ENCODE measurements around the gene COL8A1. TPM values are rescaled to one million over a fixed set of nuclear protein-coding genes. Genes with fewer than 3 reads are reported as not detected.

COL8A1 gene
- total and polyA plus RNA-seq, 2 donors (not counting 1 experiment from before 2014, with no cell fraction given): 0.12 TPM; not detected in 1

- Histone ChIP-seq H3K4me1 (ENCODE audit: control insufficient read depth in 2 of 2, insufficient read depth in 2 of 2, low read length in 2 of 2) (peaks cover 7 to 11% of the 10 kb centered on the region in 2 donors), H3K36me3 (replicated peaks in 1 of 2; ENCODE audit: control extremely low read depth in 1 of 2, control insufficient read depth in 1 of 2, extremely low read depth in 1 of 2, insufficient read depth in 2 of 2, low read length in 1 of 2) (no peaks in the 10 kb centered on the region), H3K4me3 (ENCODE audit: control extremely low read depth in 1 of 5, extremely low read depth in 1 of 5, insufficient read depth in 1 of 5, low read depth in 2 of 5, low read length in 4 of 5) (no peak overlapping the region), H3K9ac (ENCODE audit: low read length) (no peak overlapping the region), H4K20me1 (ENCODE audit: control insufficient read depth, insufficient read depth, low read length, poor library complexity, severe bottlenecking) (no peaks in the 10 kb centered on the region), H3K4me2 (replicated peaks; ENCODE audit: low read depth, low read length, poor library complexity, severe bottlenecking) (no peak overlapping the region), H3K27me3 (replicated peaks in 1 of 4; ENCODE audit: control extremely low read depth in 1 of 4, control insufficient read depth in 3 of 4, insufficient read depth in 4 of 4, low read length in 3 of 4) (peaks cover 0 to 35% (median 21%) of the 10 kb centered on the region in 4 experiments), H2AFZ (ENCODE audit: insufficient read depth, low read depth, low read length, poor library complexity, severe bottlenecking) (no peak overlapping the region), H3K27ac (ENCODE audit: low read length in 2 of 2) (no peak overlapping the region), H3K79me2 (ENCODE audit: control insufficient read depth, insufficient read depth, low read length) (no peaks in the 10 kb centered on the region), H3K9me3 (ENCODE audit: control extremely low read depth in 1 of 3, control insufficient read depth in 2 of 3, insufficient read depth in 1 of 3, low read length in 2 of 3) (peaks cover 0 to 4% (median 0%) of the 10 kb centered on the region in 3 donors)
- no peak overlapping the region for H3K4me3 Mint-ChIP-seq
- WGBS (ENCODE audit: insufficient coverage): no CpG with 5 or more reads among the region's 1 CpG
- H3K27me3 Mint-ChIP-seq: peaks cover 62% of the 10 kb centered on the region
- H3K4me1 Mint-ChIP-seq: peaks cover 8% of the 10 kb centered on the region
- POLR2A ChIA-PET: no interaction called here
- no peak for ATAC-seq (ENCODE audit: low read depth)
- no peaks in the 10 kb centered on the region for H3K9me3 Mint-ChIP-seq (ENCODE audit: insufficient read depth)
- no peak for TF ChIP-seq EZH2 (IDR thresholded peaks at IDR 0.05; ENCODE audit: borderline replicate concordance, insufficient read depth, low read depth, low read length, poor library complexity, severe bottlenecking)
- TF ChIP-seq, protein P1, sequence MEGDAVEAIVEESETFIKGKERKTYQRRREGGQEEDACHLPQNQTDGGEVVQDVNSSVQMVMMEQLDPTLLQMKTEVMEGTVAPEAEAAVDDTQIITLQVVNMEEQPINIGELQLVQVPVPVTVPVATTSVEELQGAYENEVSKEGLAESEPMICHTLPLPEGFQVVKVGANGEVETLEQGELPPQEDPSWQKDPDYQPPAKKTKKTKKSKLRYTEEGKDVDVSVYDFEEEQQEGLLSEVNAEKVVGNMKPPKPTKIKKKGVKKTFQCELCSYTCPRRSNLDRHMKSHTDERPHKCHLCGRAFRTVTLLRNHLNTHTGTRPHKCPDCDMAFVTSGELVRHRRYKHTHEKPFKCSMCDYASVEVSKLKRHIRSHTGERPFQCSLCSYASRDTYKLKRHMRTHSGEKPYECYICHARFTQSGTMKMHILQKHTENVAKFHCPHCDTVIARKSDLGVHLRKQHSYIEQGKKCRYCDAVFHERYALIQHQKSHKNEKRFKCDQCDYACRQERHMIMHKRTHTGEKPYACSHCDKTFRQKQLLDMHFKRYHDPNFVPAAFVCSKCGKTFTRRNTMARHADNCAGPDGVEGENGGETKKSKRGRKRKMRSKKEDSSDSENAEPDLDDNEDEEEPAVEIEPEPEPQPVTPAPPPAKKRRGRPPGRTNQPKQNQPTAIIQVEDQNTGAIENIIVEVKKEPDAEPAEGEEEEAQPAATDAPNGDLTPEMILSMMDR (IDR thresholded peaks at IDR 0.05): no peak
- CTCF ChIA-PET: no interaction called here
- no peak overlapping the region for H3K27ac Mint-ChIP-seq
- intact Hi-C loops (cut with micrococcal nuclease): no loop called here
- no peak for DNase-seq
These were observed 1.2 kb downstream of the COL8A1 start for GRCh38 chr3:99639579-99639978.

DNA sequence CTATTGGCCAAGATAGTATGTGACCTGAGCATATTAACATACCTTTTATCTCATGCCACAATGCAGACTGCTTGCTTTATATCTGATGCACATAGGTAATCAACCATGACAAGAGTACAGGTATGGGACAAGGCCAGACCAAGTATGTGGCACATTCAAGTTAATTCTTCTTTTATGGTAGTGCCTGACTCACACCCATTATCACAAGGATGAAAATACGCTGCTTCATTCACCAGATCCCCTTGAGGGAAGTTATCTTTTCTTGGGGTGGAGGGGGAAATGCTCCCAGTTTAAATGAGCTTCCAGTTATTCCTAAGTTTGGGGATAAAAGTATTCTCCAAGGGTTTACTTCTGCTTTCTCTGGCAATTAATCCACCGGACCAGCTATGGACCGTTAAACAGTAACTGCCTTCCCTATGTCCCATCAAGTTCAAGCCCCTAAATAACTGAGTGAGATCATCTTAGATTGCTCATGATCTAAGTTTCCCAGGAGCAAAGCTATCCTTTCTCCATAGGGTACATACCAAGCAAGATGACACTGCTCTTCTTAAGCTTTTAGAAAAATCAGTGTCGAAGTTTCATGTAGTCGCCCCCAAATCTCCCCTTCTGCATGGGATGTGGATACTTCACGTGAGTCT, 1.9 kb downstream of the COL8A1 start:
- ChIA-PET CTCF (no interaction called here), POLR2A (no interaction called here)
- Histone ChIP-seq H3K27me3 (replicated peaks in 1 of 4; ENCODE audit: control extremely low read depth in 1 of 4, control insufficient read depth in 3 of 4, insufficient read depth in 4 of 4, low read length in 3 of 4) (peaks cover 0 to 31% (median 21%) of the 10 kb centered on the region in 4 experiments), H3K79me2 (ENCODE audit: control insufficient read depth, insufficient read depth, low read length) (no peaks in the 10 kb centered on the region), H2AFZ (ENCODE audit: insufficient read depth, low read depth, low read length, poor library complexity, severe bottlenecking) (no peak overlapping the region), H3K9me3 (ENCODE audit: control extremely low read depth in 1 of 3, control insufficient read depth in 2 of 3, insufficient read depth in 1 of 3, low read length in 2 of 3) (peaks cover 0 to 4% (median 0%) of the 10 kb centered on the region in 3 donors), H3K36me3 (replicated peaks in 1 of 2; ENCODE audit: control extremely low read depth in 1 of 2, control insufficient read depth in 1 of 2, extremely low read depth in 1 of 2, insufficient read depth in 2 of 2, low read length in 1 of 2) (no peaks in the 10 kb centered on the region), H3K9ac (ENCODE audit: low read length) (no peak overlapping the region), H4K20me1 (ENCODE audit: control insufficient read depth, insufficient read depth, low read length, poor library complexity, severe bottlenecking) (no peaks in the 10 kb centered on the region), H3K4me2 (replicated peaks; ENCODE audit: low read depth, low read length, poor library complexity, severe bottlenecking) (no peak overlapping the region), H3K27ac (ENCODE audit: low read length in 2 of 2) (no peak overlapping the region), H3K4me1 (ENCODE audit: control insufficient read depth in 2 of 2, insufficient read depth in 2 of 2, low read length in 2 of 2) (peaks cover 7 to 11% of the 10 kb centered on the region in 2 donors), H3K4me3 (ENCODE audit: control extremely low read depth in 1 of 5, extremely low read depth in 1 of 5, insufficient read depth in 1 of 5, low read depth in 2 of 5, low read length in 4 of 5) (no peak overlapping the region)
- H3K4me1 Mint-ChIP-seq: peaks cover 8% of the 10 kb centered on the region
- DNase-seq: no peak
- TF ChIP-seq, protein P1 (IDR thresholded peaks at IDR 0.05): no peak
- no peak for TF ChIP-seq EZH2 (IDR thresholded peaks at IDR 0.05; ENCODE audit: borderline replicate concordance, insufficient read depth, low read depth, low read length, poor library complexity, severe bottlenecking)
- WGBS (ENCODE audit: insufficient coverage): 91% methylated on average over 4 of the region's 6 CpGs
- H3K27ac Mint-ChIP-seq: no peak overlapping the region
- H3K27me3 Mint-ChIP-seq: peaks cover 59% of the 10 kb centered on the region
- intact Hi-C loops (cut with micrococcal nuclease): no loop called here
- no peaks in the 10 kb centered on the region for H3K9me3 Mint-ChIP-seq (ENCODE audit: insufficient read depth)
- H3K4me3 Mint-ChIP-seq: no peak overlapping the region
- ATAC-seq (ENCODE audit: low read depth): no peak
